Measurements from ENCODE around the gene AGPAT2. TPM values are rescaled to one million over a fixed set of nuclear protein-coding genes. Genes with fewer than 3 reads are reported as not detected.

Gene AGPAT2
- total and polyA plus RNA-seq, 8 donors, result 24.9 to 170 (median 35.4) TPM

- H3K9me3 ChIP-seq, result no peaks in the 10 kb centered on the region
- peak overlapping the region in 1 of 2 donors; percentile 64 for H3K27ac ChIP-seq
- ATAC-seq (no peak), DNase-seq (peak in 1 of 4 donors; percentile 74)
- peaks cover 17 to 82% of the 10 kb centered on the region in 2 donors for H3K4me1 ChIP-seq
- no peak overlapping the region for H3K4me3 ChIP-seq
- TF ChIP-seq, protein P1, sequence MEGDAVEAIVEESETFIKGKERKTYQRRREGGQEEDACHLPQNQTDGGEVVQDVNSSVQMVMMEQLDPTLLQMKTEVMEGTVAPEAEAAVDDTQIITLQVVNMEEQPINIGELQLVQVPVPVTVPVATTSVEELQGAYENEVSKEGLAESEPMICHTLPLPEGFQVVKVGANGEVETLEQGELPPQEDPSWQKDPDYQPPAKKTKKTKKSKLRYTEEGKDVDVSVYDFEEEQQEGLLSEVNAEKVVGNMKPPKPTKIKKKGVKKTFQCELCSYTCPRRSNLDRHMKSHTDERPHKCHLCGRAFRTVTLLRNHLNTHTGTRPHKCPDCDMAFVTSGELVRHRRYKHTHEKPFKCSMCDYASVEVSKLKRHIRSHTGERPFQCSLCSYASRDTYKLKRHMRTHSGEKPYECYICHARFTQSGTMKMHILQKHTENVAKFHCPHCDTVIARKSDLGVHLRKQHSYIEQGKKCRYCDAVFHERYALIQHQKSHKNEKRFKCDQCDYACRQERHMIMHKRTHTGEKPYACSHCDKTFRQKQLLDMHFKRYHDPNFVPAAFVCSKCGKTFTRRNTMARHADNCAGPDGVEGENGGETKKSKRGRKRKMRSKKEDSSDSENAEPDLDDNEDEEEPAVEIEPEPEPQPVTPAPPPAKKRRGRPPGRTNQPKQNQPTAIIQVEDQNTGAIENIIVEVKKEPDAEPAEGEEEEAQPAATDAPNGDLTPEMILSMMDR (IDR thresholded peaks at IDR 0.05), result no peak
- intact Hi-C loops (cut with DNase I), result no loop called here
- peaks cover 0 to 60% of the 10 kb centered on the region in 2 donors for H3K36me3 ChIP-seq
- H3K27me3 ChIP-seq, result peaks cover 0 to 11% of the 10 kb centered on the region in 2 donors
Measured at GRCh38 chr9:136721339-136722092, 34.3 kb upstream of the AGPAT2 start.

DNA sequence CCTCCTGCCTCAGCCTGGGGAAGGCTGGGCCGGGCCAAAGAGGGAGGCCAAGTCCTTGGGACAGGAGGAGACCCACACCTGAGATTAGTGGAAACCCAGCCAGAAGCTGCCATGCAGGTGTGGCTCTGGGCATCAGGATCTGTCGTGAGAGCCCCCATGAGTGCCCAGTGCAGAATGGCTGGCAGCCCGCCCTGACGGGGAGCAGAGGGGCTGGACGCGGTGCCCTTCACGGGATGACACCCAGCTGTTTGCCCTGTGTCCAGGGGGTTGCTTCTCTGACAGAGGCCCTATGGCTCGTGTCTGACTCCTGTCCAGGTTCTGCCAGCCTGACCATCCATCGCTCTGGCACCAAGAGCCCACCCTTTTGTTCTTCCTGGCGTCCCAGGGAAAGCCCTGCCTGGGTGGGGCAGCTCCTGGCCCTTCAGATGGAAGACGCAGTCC, 33.7 kb upstream of the AGPAT2 start:
- TF ChIP-seq, protein P1 (IDR thresholded peaks at IDR 0.05), result no peak
- intact Hi-C loops (cut with DNase I), result no loop called here
- H3K36me3 ChIP-seq, result peaks cover 0 to 54% of the 10 kb centered on the region in 2 donors
- peak overlapping the region in 1 of 2 donors; percentile 64 for H3K27ac ChIP-seq
- H3K4me3 ChIP-seq, result no peak overlapping the region
- H3K9me3 ChIP-seq, result no peaks in the 10 kb centered on the region
- DNase-seq (peak in 1 of 4 donors; percentile 71), ATAC-seq (no peak)
- peaks cover 11 to 82% of the 10 kb centered on the region in 2 donors for H3K4me1 ChIP-seq
- peaks cover 0 to 11% of the 10 kb centered on the region in 2 donors for H3K27me3 ChIP-seq

- Histone ChIP-seq H3K36me3 (peaks cover 0 to 49% of the 10 kb centered on the region in 2 donors), H3K4me3 (no peak overlapping the region), H3K9me3 (no peaks in the 10 kb centered on the region), H3K27ac (peak overlapping the region in 1 of 2 donors; percentile 64), H3K4me1 (peaks cover 6 to 82% of the 10 kb centered on the region in 2 donors), H3K27me3 (peaks cover 0 to 14% of the 10 kb centered on the region in 2 donors)
- ATAC-seq (peak; percentile 2), DNase-seq (peak in 1 of 4 donors; percentile 70)
- TF ChIP-seq, protein P1 (IDR thresholded peaks at IDR 0.05), result no peak
- intact Hi-C loops (cut with DNase I), result no loop called here
Measured at GRCh38 chr9:136720251-136720897, 33.1 kb upstream of the AGPAT2 start.

GRCh38 chr9:136719195-136719880, 32.1 kb upstream of the AGPAT2 start:
- peaks cover 4 to 82% of the 10 kb centered on the region in 2 donors for H3K4me1 ChIP-seq
- TF ChIP-seq, protein P1 (IDR thresholded peaks at IDR 0.05), result no peak
- DNase-seq (peak in 1 of 4 donors; percentile 87), ATAC-seq (peak; percentile 8)
- H3K36me3 ChIP-seq, result peaks cover 0 to 38% of the 10 kb centered on the region in 2 donors
- no peak overlapping the region for H3K4me3 ChIP-seq
- no peaks in the 10 kb centered on the region for H3K9me3 ChIP-seq
- H3K27me3 ChIP-seq, result peaks cover 0 to 24% of the 10 kb centered on the region in 2 donors
- intact Hi-C loops (cut with DNase I), result no loop called here
- peak overlapping the region in 1 of 2 donors; percentile 34 for H3K27ac ChIP-seq

All from left lung (tissue), 10 donors.